ENCODE results near the gene CCDC74B.
"Not testable (repeated sequence)": the region's sequence is repeated elsewhere in the genome, so short reads cannot be mapped to it uniquely, and the experiment has no call there.

GRCh38 chr2:130157354-130157753, 12.4 kb upstream of the CCDC74B start:
- TF ChIP-seq CTCF (IDR thresholded peaks at IDR 0.05); POLR2AphosphoS5 (IDR thresholded peaks at IDR 0.05); EP300 (IDR thresholded peaks at IDR 0.05; ENCODE audit: low read depth): not testable (repeated sequence)

Measured in transverse colon (tissue), 4 donors.